Uterus (tissue), 4 donors: ENCODE measurements around the gene CMTM5. TPM values are rescaled to one million over a fixed set of nuclear protein-coding genes. Genes with fewer than 3 reads are reported as not detected.

Experiments used
- DNase-seq, 2 donors: peaks; one replicate each; pipeline ENCODE4 v3.0.0-alpha.2; 2019 to 2020
- H3K27ac ChIP-seq, 2 donors: fragments of 200-600 bp; sonication (generic); 1 replicate in 1 of 2; 2 replicates in 1 of 2; pipeline ENCODE4 v1.5.1; 2016 to 2018
- H3K27me3 ChIP-seq, 2 donors: fragments of 200-600 bp; sonication (generic); one replicate each; pipeline ENCODE4 v1.5.1; 2018 to 2019; ENCODE audit warnings: control low read depth in 1 of 2
- H3K36me3 ChIP-seq, 2 donors: fragments of 200-600 bp; sonication (generic); one replicate each; pipeline ENCODE4 v1.5.1; 2019; ENCODE audit warnings: control low read depth in 1 of 2
- H3K4me1 ChIP-seq, 2 donors: fragments of 200-600 bp; sonication (generic); one replicate each; pipeline ENCODE4 v1.5.1; 2018 to 2019; ENCODE audit warnings: control low read depth in 1 of 2
- H3K4me3 ChIP-seq, 2 donors: fragments of 200-600 bp; sonication (generic); 1 replicate in 1 of 2; 2 replicates in 1 of 2; pipeline ENCODE4 v1.5.1; 2018 to 2019; ENCODE audit warnings: mild to moderate bottlenecking in 1 of 2
- H3K9me3 ChIP-seq, 2 donors: fragments of 200-600 bp; sonication (generic); one replicate each; pipeline ENCODE4 v1.5.1; 2019; ENCODE audit warnings: control low read depth in 1 of 2
- CTCF ChIP-seq, 4 experiments: fragments of 200-600 bp in 2 of 4; fragments of 450-650 bp in 2 of 4; sonication (generic) in 2 of 4; IDR thresholded peaks; one replicate each; pipeline ENCODE4 v1.5.1; 2016 to 2019; ENCODE audit warnings: antibody characterized with exemption in 4 of 4, mild to moderate bottlenecking in 2 of 4, moderate library complexity in 1 of 4
- POLR2A ChIP-seq, 2 donors: fragments of 450-650 bp; IDR thresholded peaks; one replicate each; pipeline ENCODE4 v1.6.1; 2016; ENCODE audit warnings: antibody characterized with exemption in 2 of 2, mild to moderate bottlenecking in 1 of 2, moderate library complexity in 1 of 2
- intact Hi-C: fragments of 100-400 bp; cut with DNase I; formaldehyde crosslinking; loops from one replicate; pipeline ENCODE4 v1.15.1; 2023; ENCODE audit warnings: low total_unique reads
- total RNA-seq, 4 donors: library from RNA; depleted of rRNA in 3 of 4; stranded (reverse); fragments of >200 nt in 3 of 4; gene quantifications; one replicate each; pipeline versions ENCODE4 v1.1.0 to v1.2.4, GENCODE V29; 2014 to 2023
- donor health status: DM: yes; HTN: yes; CAD: no.

CMTM5 gene
- total RNA-seq, 4 donors from 2014 or later, result 1.3 to 14.9 (median 6.5) TPM; not detected in 1

- DNase-seq, result no peak
- TF ChIP-seq CTCF (IDR thresholded peaks at IDR 0.05) (no peak), POLR2A (IDR thresholded peaks at IDR 0.05) (no peak)
- no peaks in the 10 kb centered on the region for H3K27me3 ChIP-seq
- intact Hi-C loops, result no loop called here
- no peaks in the 10 kb centered on the region for H3K9me3 ChIP-seq
- H3K36me3 ChIP-seq, result no peaks in the 10 kb centered on the region
- H3K4me3 ChIP-seq, result no peak overlapping the region
- H3K27ac ChIP-seq, result no peak overlapping the region
- no peaks in the 10 kb centered on the region for H3K4me1 ChIP-seq
Observed at GRCh38 chr14:23392613-23393012, 15.8 kb downstream of the CMTM5 start.

- H3K27me3 ChIP-seq, result no peaks in the 10 kb centered on the region
- no peaks in the 10 kb centered on the region for H3K36me3 ChIP-seq
- intact Hi-C loops, result no loop called here
- H3K9me3 ChIP-seq, result no peaks in the 10 kb centered on the region
- no peak for DNase-seq
- no peak overlapping the region for H3K27ac ChIP-seq
- H3K4me1 ChIP-seq, result no peaks in the 10 kb centered on the region
- TF ChIP-seq POLR2A (IDR thresholded peaks at IDR 0.05) (no peak), CTCF (IDR thresholded peaks at IDR 0.05) (no peak)
- no peak overlapping the region for H3K4me3 ChIP-seq
Observed at GRCh38 chr14:23396126-23396525, 19.3 kb downstream of the CMTM5 start.

- TF ChIP-seq POLR2A (IDR thresholded peaks at IDR 0.05) (no peak), CTCF (IDR thresholded peaks at IDR 0.05) (no peak)
- Histone ChIP-seq H3K9me3 (no peaks in the 10 kb centered on the region), H3K4me1 (no peaks in the 10 kb centered on the region), H3K27ac (no peak overlapping the region), H3K4me3 (no peak overlapping the region), H3K27me3 (no peaks in the 10 kb centered on the region), H3K36me3 (no peaks in the 10 kb centered on the region)
- intact Hi-C loops, result no loop called here
- no peak for DNase-seq
Observed at GRCh38 chr14:23396781-23397407, 20.0 kb downstream of the CMTM5 start.

GRCh38 chr14:23398348-23398747, 21.5 kb downstream of the CMTM5 start:
- H3K9me3 ChIP-seq, result no peaks in the 10 kb centered on the region
- TF ChIP-seq CTCF (IDR thresholded peaks at IDR 0.05), result no peak
- TF ChIP-seq POLR2A (IDR thresholded peaks at IDR 0.05), result no peak
- intact Hi-C loops, result no loop called here
- no peaks in the 10 kb centered on the region for H3K36me3 ChIP-seq
- H3K4me1 ChIP-seq, result no peaks in the 10 kb centered on the region
- no peaks in the 10 kb centered on the region for H3K27me3 ChIP-seq
- H3K27ac ChIP-seq, result no peak overlapping the region
- H3K4me3 ChIP-seq, result no peak overlapping the region
- DNase-seq, result no peak

GRCh38 chr14:23399136-23399535, 22.3 kb downstream of the CMTM5 start:
- no peak overlapping the region for H3K4me3 ChIP-seq
- no peak overlapping the region for H3K27ac ChIP-seq
- intact Hi-C loops, result no loop called here
- H3K9me3 ChIP-seq, result no peaks in the 10 kb centered on the region
- TF ChIP-seq CTCF (IDR thresholded peaks at IDR 0.05), result no peak
- TF ChIP-seq POLR2A (IDR thresholded peaks at IDR 0.05), result no peak
- DNase-seq, result no peak
- H3K4me1 ChIP-seq, result no peaks in the 10 kb centered on the region
- no peaks in the 10 kb centered on the region for H3K27me3 ChIP-seq
- H3K36me3 ChIP-seq, result no peaks in the 10 kb centered on the region
